ENCODE data around the gene SLC39A11.

SLC39A11 gene

DNA sequence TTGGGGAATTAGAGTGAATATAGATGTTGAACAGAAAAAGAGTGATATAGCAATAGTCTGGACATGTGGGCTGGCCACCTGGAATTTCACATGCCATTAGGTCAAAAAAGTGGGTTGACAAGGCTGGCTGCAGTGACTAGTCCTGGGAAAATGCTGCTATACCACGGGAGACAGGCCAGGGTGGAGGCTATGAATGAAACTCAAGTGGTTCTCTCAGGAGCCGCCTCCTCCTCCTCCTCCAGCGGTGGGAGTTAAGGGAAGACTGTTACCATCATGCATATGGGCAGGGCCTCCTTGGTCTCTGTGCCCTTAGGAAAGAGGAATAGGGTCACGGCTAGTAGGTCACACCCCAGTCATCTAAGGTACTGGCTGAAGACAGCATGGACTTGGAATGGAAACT, 448.0 kb downstream of the SLC39A11 start:
- Histone ChIP-seq H2BK5ac (ENCODE audit: low read depth, low read length, poor library complexity) (no peak overlapping the region), H3K4me3 (ENCODE audit: low read depth, low read length) (no peak overlapping the region), H3K4ac (ENCODE audit: low read depth, low read length) (no peak overlapping the region), H3K14ac (ENCODE audit: low read length) (no peak overlapping the region), H3K4me2 (ENCODE audit: low read length) (no peak overlapping the region), H4K91ac (ENCODE audit: low read depth, low read length) (no peak overlapping the region), H3K18ac (ENCODE audit: low read length) (no peak overlapping the region), H3K23ac (ENCODE audit: low read length) (no peak overlapping the region), H3K9ac (ENCODE audit: low read length) (no peak overlapping the region), H4K8ac (ENCODE audit: low read depth, low read length) (no peak overlapping the region), H3K27me3 (ENCODE audit: insufficient read depth, low read length) (no peaks in the 10 kb centered on the region), H2BK120ac (ENCODE audit: insufficient read depth, low read length, poor library complexity) (no peak overlapping the region), H4K12ac (ENCODE audit: low read depth, low read length) (no peak overlapping the region), H3K9me3 (ENCODE audit: insufficient read depth, low read depth, low read length) (no peaks in the 10 kb centered on the region), H3K36me3 (ENCODE audit: control insufficient read depth in 1 of 2, insufficient read depth in 2 of 2, low read length in 2 of 2) (no peaks in the 10 kb centered on the region), H3K4me1 (ENCODE audit: control insufficient read depth in 1 of 2, insufficient read depth in 2 of 2, low read length in 2 of 2) (no peaks in the 10 kb centered on the region), H2AK5ac (ENCODE audit: low read length) (no peak overlapping the region), H2BK12ac (ENCODE audit: low read length) (no peak overlapping the region), H3K79me1 (ENCODE audit: low read length) (no peaks in the 10 kb centered on the region), H2AFZ (ENCODE audit: insufficient read depth, low read length, poor library complexity) (no peak overlapping the region), H3K27ac (ENCODE audit: low read depth, low read length) (no peak overlapping the region), H3K79me2 (ENCODE audit: control insufficient read depth, insufficient read depth, low read length, poor library complexity) (no peaks in the 10 kb centered on the region)
- WGBS (ENCODE audit: extremely low coverage, insufficient coverage, insufficient read length) = no CpG with 5 or more reads among the region's 4 CpGs
- peak; percentile 84 to 87 for DNase-seq

DNA sequence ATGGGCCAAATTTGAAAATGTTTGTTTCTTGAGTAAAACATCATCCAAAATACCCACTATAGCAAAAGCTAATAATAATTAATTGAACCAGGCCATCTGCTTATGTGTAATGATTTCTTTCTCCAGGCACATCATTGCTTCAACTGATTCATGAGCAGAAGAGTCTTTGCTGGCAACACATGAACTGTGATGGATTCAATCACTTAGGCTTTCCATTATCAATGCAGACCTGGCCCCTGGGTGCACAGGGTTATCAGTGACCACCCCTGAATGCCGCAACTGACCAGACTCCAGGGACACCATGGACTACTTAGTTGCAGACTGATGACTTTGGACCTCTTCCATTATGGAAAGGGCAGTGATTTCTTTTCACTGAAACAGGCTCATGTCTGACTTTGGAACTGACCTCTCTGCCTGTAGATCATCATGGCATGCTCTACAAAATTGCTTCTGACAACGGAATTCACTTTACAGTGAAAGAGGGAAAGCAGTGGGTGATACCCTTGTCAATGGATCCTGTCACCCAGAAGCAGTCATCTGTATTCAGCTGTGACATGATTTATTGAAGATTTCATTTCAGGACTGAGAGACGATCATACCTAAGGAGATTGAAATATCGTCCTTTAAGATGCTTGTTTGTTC, 448.8 kb downstream of the SLC39A11 start:
- Histone ChIP-seq H2BK120ac (ENCODE audit: insufficient read depth, low read length, poor library complexity) (no peak overlapping the region), H3K14ac (ENCODE audit: low read length) (no peak overlapping the region), H4K8ac (ENCODE audit: low read depth, low read length) (no peak overlapping the region), H4K91ac (ENCODE audit: low read depth, low read length) (no peak overlapping the region), H3K4me1 (ENCODE audit: control insufficient read depth in 1 of 2, insufficient read depth in 2 of 2, low read length in 2 of 2) (no peaks in the 10 kb centered on the region), H3K27me3 (ENCODE audit: insufficient read depth, low read length) (no peaks in the 10 kb centered on the region), H4K12ac (ENCODE audit: low read depth, low read length) (no peak overlapping the region), H2BK12ac (ENCODE audit: low read length) (no peak overlapping the region), H3K9me3 (ENCODE audit: insufficient read depth, low read depth, low read length) (no peaks in the 10 kb centered on the region), H3K18ac (ENCODE audit: low read length) (no peak overlapping the region), H2BK5ac (ENCODE audit: low read depth, low read length, poor library complexity) (no peak overlapping the region), H3K23ac (ENCODE audit: low read length) (no peak overlapping the region), H3K9ac (ENCODE audit: low read length) (no peak overlapping the region), H3K79me2 (ENCODE audit: control insufficient read depth, insufficient read depth, low read length, poor library complexity) (no peaks in the 10 kb centered on the region), H3K79me1 (ENCODE audit: low read length) (no peaks in the 10 kb centered on the region), H3K4me3 (ENCODE audit: low read depth, low read length) (no peak overlapping the region), H3K4ac (ENCODE audit: low read depth, low read length) (no peak overlapping the region), H2AK5ac (ENCODE audit: low read length) (no peak overlapping the region), H3K4me2 (ENCODE audit: low read length) (no peak overlapping the region), H2AFZ (ENCODE audit: insufficient read depth, low read length, poor library complexity) (no peak overlapping the region), H3K27ac (ENCODE audit: low read depth, low read length) (no peak overlapping the region), H3K36me3 (ENCODE audit: control insufficient read depth in 1 of 2, insufficient read depth in 2 of 2, low read length in 2 of 2) (no peaks in the 10 kb centered on the region)
- DNase-seq = no peak
- no CpG with 5 or more reads among the region's 4 CpGs for WGBS (ENCODE audit: extremely low coverage, insufficient coverage, insufficient read length)

DNA sequence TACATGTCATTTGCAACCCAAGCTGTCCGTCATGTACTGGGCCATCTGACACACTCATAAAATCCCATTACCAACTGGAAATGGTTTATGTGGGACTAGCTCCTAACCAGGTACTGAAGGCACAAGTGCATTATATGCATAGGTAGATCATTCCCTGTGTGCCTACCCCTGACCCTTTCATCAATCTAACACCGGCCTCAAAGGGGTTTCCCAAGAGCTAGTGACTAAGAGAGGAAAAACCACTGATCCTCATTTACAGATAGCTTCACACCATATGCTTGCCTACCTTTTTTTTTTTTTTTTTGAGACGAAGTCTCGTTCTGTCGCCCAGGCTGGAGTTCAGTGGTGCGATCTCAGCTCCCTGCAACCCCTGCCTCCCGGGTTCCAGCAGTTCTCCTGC, 449.8 kb downstream of the SLC39A11 start:
- H3K4ac ChIP-seq (ENCODE audit: low read depth, low read length) = no peak overlapping the region
- peak; percentile 44 to 68 for DNase-seq
- no peaks in the 10 kb centered on the region for H3K79me1 ChIP-seq (ENCODE audit: low read length)
- no peak overlapping the region for H3K9ac ChIP-seq (ENCODE audit: low read length)
- H3K27ac ChIP-seq (ENCODE audit: low read depth, low read length) = no peak overlapping the region
- H3K4me2 ChIP-seq (ENCODE audit: low read length) = no peak overlapping the region
- WGBS (ENCODE audit: extremely low coverage, insufficient coverage, insufficient read length) = no CpG with 5 or more reads among the region's 7 CpGs
- no peaks in the 10 kb centered on the region for H3K79me2 ChIP-seq (ENCODE audit: control insufficient read depth, insufficient read depth, low read length, poor library complexity)
- H3K9me3 ChIP-seq (ENCODE audit: insufficient read depth, low read depth, low read length) = no peaks in the 10 kb centered on the region
- H4K91ac ChIP-seq (ENCODE audit: low read depth, low read length) = no peak overlapping the region
- no peak overlapping the region for H2BK12ac ChIP-seq (ENCODE audit: low read length)
- no peak overlapping the region for H4K8ac ChIP-seq (ENCODE audit: low read depth, low read length)
- no peak overlapping the region for H2AFZ ChIP-seq (ENCODE audit: insufficient read depth, low read length, poor library complexity)
- no peak overlapping the region for H2AK5ac ChIP-seq (ENCODE audit: low read length)
- H3K4me1 ChIP-seq (ENCODE audit: control insufficient read depth in 1 of 2, insufficient read depth in 2 of 2, low read length in 2 of 2) = no peaks in the 10 kb centered on the region
- H3K14ac ChIP-seq (ENCODE audit: low read length) = no peak overlapping the region
- no peak overlapping the region for H4K12ac ChIP-seq (ENCODE audit: low read depth, low read length)
- no peak overlapping the region for H3K18ac ChIP-seq (ENCODE audit: low read length)
- no peak overlapping the region for H2BK120ac ChIP-seq (ENCODE audit: insufficient read depth, low read length, poor library complexity)
- H2BK5ac ChIP-seq (ENCODE audit: low read depth, low read length, poor library complexity) = no peak overlapping the region
- no peaks in the 10 kb centered on the region for H3K27me3 ChIP-seq (ENCODE audit: insufficient read depth, low read length)
- H3K36me3 ChIP-seq (ENCODE audit: control insufficient read depth in 1 of 2, insufficient read depth in 2 of 2, low read length in 2 of 2) = no peaks in the 10 kb centered on the region
- no peak overlapping the region for H3K23ac ChIP-seq (ENCODE audit: low read length)
- H3K4me3 ChIP-seq (ENCODE audit: low read depth, low read length) = no peak overlapping the region

DNA sequence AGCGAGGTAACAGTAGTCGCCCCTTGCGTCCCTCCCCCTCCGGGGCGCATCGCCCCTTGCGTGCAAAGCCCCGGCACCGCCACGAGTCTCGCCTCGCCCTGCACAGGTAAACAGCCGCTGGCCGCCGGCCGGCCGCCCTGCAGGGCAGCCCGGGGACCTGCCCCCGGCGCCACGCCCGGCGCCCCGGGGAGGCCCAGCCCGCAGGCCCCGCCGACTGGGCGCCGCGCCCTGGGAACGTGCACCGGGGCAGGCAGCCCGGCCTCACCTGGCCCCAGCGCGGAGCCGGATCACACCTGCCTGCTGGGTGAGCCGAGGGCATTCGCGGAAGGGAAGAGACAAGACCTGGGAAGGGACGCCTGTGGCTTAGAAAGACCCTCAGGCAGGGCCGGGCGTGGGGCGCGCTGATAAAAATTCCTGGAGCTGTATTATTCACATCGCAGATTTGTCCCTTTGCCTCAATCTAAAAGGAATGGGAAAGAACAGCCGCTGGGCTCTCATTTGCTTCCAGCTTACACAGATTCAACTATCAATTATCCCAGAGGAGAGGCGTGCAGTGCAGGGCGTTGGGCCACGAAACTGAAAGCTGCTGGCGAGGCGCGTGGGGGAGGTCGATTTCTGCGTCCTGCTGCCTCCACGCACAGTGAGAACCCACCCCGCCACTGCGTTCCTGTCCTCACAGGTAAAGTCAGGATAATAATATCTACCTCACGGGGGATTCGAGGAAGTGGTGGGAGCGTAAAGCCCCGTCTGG, 451.9 kb downstream of the SLC39A11 start:
- Histone ChIP-seq H3K4me3 (ENCODE audit: low read depth, low read length) (no peak overlapping the region), H3K4ac (ENCODE audit: low read depth, low read length) (no peak overlapping the region), H2BK120ac (ENCODE audit: insufficient read depth, low read length, poor library complexity) (no peak overlapping the region), H3K9me3 (ENCODE audit: insufficient read depth, low read depth, low read length) (no peaks in the 10 kb centered on the region), H3K9ac (ENCODE audit: low read length) (no peak overlapping the region), H3K36me3 (ENCODE audit: control insufficient read depth in 1 of 2, insufficient read depth in 2 of 2, low read length in 2 of 2) (no peaks in the 10 kb centered on the region), H3K79me2 (ENCODE audit: control insufficient read depth, insufficient read depth, low read length, poor library complexity) (no peaks in the 10 kb centered on the region), H3K18ac (ENCODE audit: low read length) (no peak overlapping the region), H3K23ac (ENCODE audit: low read length) (no peak overlapping the region), H3K27ac (ENCODE audit: low read depth, low read length) (no peak overlapping the region), H3K79me1 (ENCODE audit: low read length) (no peaks in the 10 kb centered on the region), H2AK5ac (ENCODE audit: low read length) (no peak overlapping the region), H3K4me1 (ENCODE audit: control insufficient read depth in 1 of 2, insufficient read depth in 2 of 2, low read length in 2 of 2) (no peaks in the 10 kb centered on the region), H2BK12ac (ENCODE audit: low read length) (no peak overlapping the region), H2BK5ac (ENCODE audit: low read depth, low read length, poor library complexity) (no peak overlapping the region), H4K12ac (ENCODE audit: low read depth, low read length) (no peak overlapping the region), H3K14ac (ENCODE audit: low read length) (no peak overlapping the region), H2AFZ (ENCODE audit: insufficient read depth, low read length, poor library complexity) (no peak overlapping the region), H4K91ac (ENCODE audit: low read depth, low read length) (no peak overlapping the region), H3K27me3 (ENCODE audit: insufficient read depth, low read length) (no peaks in the 10 kb centered on the region), H3K4me2 (ENCODE audit: low read length) (no peak overlapping the region), H4K8ac (ENCODE audit: low read depth, low read length) (no peak overlapping the region)
- peak; percentile 74 to 75 for DNase-seq
- WGBS (ENCODE audit: extremely low coverage, insufficient coverage, insufficient read length) = no CpG with 5 or more reads among the region's 61 CpGs

Data from trophoblast cell (in vitro differentiated cells and primary cell).